Liver (tissue), 9 donors: ENCODE data around the gene GAST. TPM values are rescaled to one million over a fixed set of nuclear protein-coding genes. Genes with fewer than 3 reads are reported as not detected.

ENCODE experiments used
- DNase-seq: peaks from one replicate; pipeline ENCODE4 v3.0.0-alpha.2; 2017; ENCODE audit warnings: low spot score
- H3K27ac ChIP-seq, 2 donors: one replicate each; pipeline ENCODE4 v1.7.0; 2013; ENCODE audit warnings: inconsistent platforms in 2 of 2, low read length in 2 of 2, control low read depth in 1 of 2, low read depth in 1 of 2, mild to moderate bottlenecking in 1 of 2
- H3K27me3 ChIP-seq, 4 donors: one replicate each; pipeline versions ENCODE4 v1.6.1 to v1.7.0; 2013; ENCODE audit warnings: low read length in 3 of 4, inconsistent platforms in 1 of 4, mild to moderate bottlenecking in 1 of 4, moderate library complexity in 1 of 4; ENCODE audit not compliant: control insufficient read depth in 4 of 4, insufficient read depth in 4 of 4
- H3K36me3 ChIP-seq, 4 donors: one replicate each; pipeline versions ENCODE4 v1.6.1 to v1.7.0; 2013; ENCODE audit warnings: low read length in 3 of 4, mild to moderate bottlenecking in 3 of 4, low read depth in 1 of 4, moderate library complexity in 1 of 4; ENCODE audit not compliant: control insufficient read depth in 4 of 4, insufficient read depth in 3 of 4
- H3K4me1 ChIP-seq, 4 donors: one replicate each; pipeline versions ENCODE4 v1.6.1 to v1.7.0; 2013; ENCODE audit warnings: low read length in 3 of 4, mild to moderate bottlenecking in 3 of 4, moderate library complexity in 1 of 4; ENCODE audit not compliant: control insufficient read depth in 4 of 4, insufficient read depth in 4 of 4
- H3K4me3 ChIP-seq, 3 donors: one replicate each; pipeline versions ENCODE4 v1.6.1 to v1.7.0; 2013; ENCODE audit warnings: low read length in 3 of 3, control low read depth in 1 of 3, low read depth in 1 of 3, mild to moderate bottlenecking in 1 of 3
- H3K9ac ChIP-seq, 2 donors: one replicate each; pipeline ENCODE4 v1.7.0; 2013; ENCODE audit warnings: low read length in 2 of 2, mild to moderate bottlenecking in 2 of 2, moderate library complexity in 2 of 2, control low read depth in 1 of 2, low read depth in 1 of 2
- H3K9me3 ChIP-seq, 4 donors: one replicate each; pipeline versions ENCODE4 v1.6.1 to v1.7.0; 2013; ENCODE audit warnings: low read length in 3 of 4; ENCODE audit not compliant: control insufficient read depth in 4 of 4
- EGR1 ChIP-seq, 2 donors: IDR thresholded peaks; 2 replicates each; pipeline ENCODE4 v1.6.1; 2016 to 2018; ENCODE audit warnings: antibody characterized with exemption in 2 of 2, low read depth in 2 of 2
- FOXA1 ChIP-seq: IDR thresholded peaks from 2 replicates; pipeline ENCODE4 v1.6.1; 2016; ENCODE audit warnings: antibody characterized with exemption
- GABPA ChIP-seq, 2 donors: IDR thresholded peaks in 1 of 2; conservative IDR thresholded peaks in 1 of 2; 2 replicates each; pipeline ENCODE4 v1.6.1; 2016; ENCODE audit warnings: antibody characterized with exemption in 2 of 2, mild to moderate bottlenecking in 1 of 2, moderate library complexity in 1 of 2
- HNF4A ChIP-seq, 2 donors: conservative IDR thresholded peaks; 2 replicates each; pipeline ENCODE4 v1.6.1; 2016; ENCODE audit warnings: antibody characterized with exemption in 2 of 2, mild to moderate bottlenecking in 2 of 2
- HNF4G ChIP-seq: IDR thresholded peaks from 2 replicates; pipeline ENCODE4 v1.6.1; 2016; ENCODE audit warnings: antibody characterized with exemption
- JUND ChIP-seq, 2 donors: IDR thresholded peaks; 2 replicates each; pipeline ENCODE4 v1.6.1; 2016; ENCODE audit warnings: antibody characterized with exemption in 2 of 2
- NR2F2 ChIP-seq: IDR thresholded peaks from 2 replicates; pipeline ENCODE4 v1.6.1; 2016; ENCODE audit warnings: antibody characterized with exemption
- RAD21 ChIP-seq, 2 donors: IDR thresholded peaks; 2 replicates each; pipeline ENCODE4 v1.6.1; 2016; ENCODE audit warnings: antibody characterized with exemption in 2 of 2, mild to moderate bottlenecking in 2 of 2
- RXRA ChIP-seq, 2 donors: IDR thresholded peaks; 2 replicates each; pipeline ENCODE4 v1.6.1; 2017 to 2018; ENCODE audit warnings: antibody characterized with exemption in 2 of 2, mild to moderate bottlenecking in 1 of 2
- SP1 ChIP-seq: IDR thresholded peaks from 2 replicates; pipeline ENCODE4 v1.6.1; 2018; ENCODE audit warnings: antibody characterized with exemption, mild to moderate bottlenecking
- TAF1 ChIP-seq: conservative IDR thresholded peaks from 2 replicates; pipeline ENCODE4 v1.6.1; 2016; ENCODE audit warnings: antibody characterized with exemption, mild to moderate bottlenecking
- YY1 ChIP-seq: IDR thresholded peaks from 2 replicates; pipeline ENCODE4 v1.6.1; 2016; ENCODE audit warnings: antibody characterized with exemption, mild to moderate bottlenecking
- WGBS: extraction: QIAGEN DNeasy Blood & Tissue Kit; methylation state at CpG from one replicate; pipeline ENCODE4 v1.1.7; 2013; 5-methylcytosine and 5-hydroxymethylcytosine counted together
- polyA plus RNA-seq, 2 donors: library from polyadenylated mRNA; stranded (reverse) in 1 of 2; unstranded in 1 of 2; fragments of 200-250 nt in 1 of 2; fragments of >200 nt in 1 of 2; fragmentation: Nextera tagmentation in 1 of 2; extraction: Ambion mirVana in 1 of 2; gene quantifications; one replicate each; pipeline versions ENCODE4 v1.2.1 to v1.2.3, GENCODE V29; 2013 to 2015
- total RNA-seq, 2 donors: library from RNA; depleted of rRNA; stranded (reverse); fragments of >200 nt; gene quantifications; one replicate each; pipeline ENCODE4 v1.2.3, GENCODE V29; 2014
- TF ChIP-seq, protein P1 (sequence below): fragments of 150-350 bp; IDR thresholded peaks from 2 replicates; pipeline ENCODE4 v1.5.1; 2017; ENCODE audit warnings: improper control_type of control experiment, low read depth, low read length; ENCODE audit not compliant: missing input control
- TF ChIP-seq, protein P2 (sequence below): IDR thresholded peaks from 2 replicates; pipeline ENCODE4 v1.6.1; 2016; ENCODE audit warnings: antibody characterized with exemption
- TF ChIP-seq, protein P3 (sequence below): IDR thresholded peaks from 2 replicates; pipeline ENCODE4 v1.6.1; 2016; ENCODE audit warnings: antibody characterized with exemption
- TF ChIP-seq, protein P4 (sequence below): IDR thresholded peaks from 2 replicates; pipeline ENCODE4 v1.6.1; 2016; ENCODE audit warnings: antibody characterized with exemption, mild to moderate bottlenecking
- TF ChIP-seq, protein P5 (sequence below): IDR thresholded peaks from 2 replicates; pipeline ENCODE4 v1.6.1; 2016; ENCODE audit warnings: antibody characterized with exemption
- donor health status: healthy.
- donor health status: healthy.
- donor health status: healthy.
- donor health status: healthy.
- donor health status: healthy.

The GAST gene
- total and polyA plus RNA-seq, 4 donors: not detected

DNA sequence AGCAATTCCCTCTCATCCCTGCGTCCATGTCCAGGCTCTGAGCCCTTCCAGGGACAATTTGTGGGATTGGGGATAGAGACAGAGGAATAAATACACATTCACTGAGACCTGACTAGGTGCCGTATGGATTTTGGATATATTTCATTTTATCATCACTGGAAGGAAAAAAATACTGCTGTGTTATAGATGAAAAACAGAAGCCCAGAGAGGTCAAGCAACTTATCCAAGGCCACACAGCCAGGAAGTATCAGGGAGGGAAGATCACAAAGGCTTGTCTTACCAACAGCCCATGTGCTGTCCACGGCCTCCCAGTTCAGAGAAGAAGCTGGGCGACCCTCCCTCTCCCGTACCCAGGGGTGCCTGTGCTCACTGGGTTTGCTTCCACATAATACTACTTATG is 28.4 kb downstream of the GAST start:
- H3K9ac ChIP-seq: no peak overlapping the region
- H3K9me3 ChIP-seq: no peaks in the 10 kb centered on the region
- H3K4me1 ChIP-seq: no peaks in the 10 kb centered on the region
- H3K27me3 ChIP-seq: peaks cover 0 to 5% (median 0%) of the 10 kb centered on the region in 4 donors
- no peak overlapping the region for H3K27ac ChIP-seq
- 87% methylated on average over 5 of the region's 5 CpGs for WGBS
- TF ChIP-seq, protein P1, sequence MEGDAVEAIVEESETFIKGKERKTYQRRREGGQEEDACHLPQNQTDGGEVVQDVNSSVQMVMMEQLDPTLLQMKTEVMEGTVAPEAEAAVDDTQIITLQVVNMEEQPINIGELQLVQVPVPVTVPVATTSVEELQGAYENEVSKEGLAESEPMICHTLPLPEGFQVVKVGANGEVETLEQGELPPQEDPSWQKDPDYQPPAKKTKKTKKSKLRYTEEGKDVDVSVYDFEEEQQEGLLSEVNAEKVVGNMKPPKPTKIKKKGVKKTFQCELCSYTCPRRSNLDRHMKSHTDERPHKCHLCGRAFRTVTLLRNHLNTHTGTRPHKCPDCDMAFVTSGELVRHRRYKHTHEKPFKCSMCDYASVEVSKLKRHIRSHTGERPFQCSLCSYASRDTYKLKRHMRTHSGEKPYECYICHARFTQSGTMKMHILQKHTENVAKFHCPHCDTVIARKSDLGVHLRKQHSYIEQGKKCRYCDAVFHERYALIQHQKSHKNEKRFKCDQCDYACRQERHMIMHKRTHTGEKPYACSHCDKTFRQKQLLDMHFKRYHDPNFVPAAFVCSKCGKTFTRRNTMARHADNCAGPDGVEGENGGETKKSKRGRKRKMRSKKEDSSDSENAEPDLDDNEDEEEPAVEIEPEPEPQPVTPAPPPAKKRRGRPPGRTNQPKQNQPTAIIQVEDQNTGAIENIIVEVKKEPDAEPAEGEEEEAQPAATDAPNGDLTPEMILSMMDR: no peak
- TF ChIP-seq, protein P2, sequence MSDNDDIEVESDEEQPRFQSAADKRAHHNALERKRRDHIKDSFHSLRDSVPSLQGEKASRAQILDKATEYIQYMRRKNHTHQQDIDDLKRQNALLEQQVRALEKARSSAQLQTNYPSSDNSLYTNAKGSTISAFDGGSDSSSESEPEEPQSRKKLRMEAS: no peak
- TF ChIP-seq SP1 (no peak), GABPA (IDR thresholded peaks at IDR 0.05 in 1 of 2, conservative IDR thresholded peaks at IDR 0.05 in 1 of 2) (no peak), TAF1 (no peak), EGR1 (IDR thresholded peaks at IDR 0.05; ENCODE audit: low read depth in 2 of 2) (no peak), HNF4G (no peak)
- no peak for DNase-seq
- H3K4me3 ChIP-seq: no peak overlapping the region
- no peaks in the 10 kb centered on the region for H3K36me3 ChIP-seq

DNA sequence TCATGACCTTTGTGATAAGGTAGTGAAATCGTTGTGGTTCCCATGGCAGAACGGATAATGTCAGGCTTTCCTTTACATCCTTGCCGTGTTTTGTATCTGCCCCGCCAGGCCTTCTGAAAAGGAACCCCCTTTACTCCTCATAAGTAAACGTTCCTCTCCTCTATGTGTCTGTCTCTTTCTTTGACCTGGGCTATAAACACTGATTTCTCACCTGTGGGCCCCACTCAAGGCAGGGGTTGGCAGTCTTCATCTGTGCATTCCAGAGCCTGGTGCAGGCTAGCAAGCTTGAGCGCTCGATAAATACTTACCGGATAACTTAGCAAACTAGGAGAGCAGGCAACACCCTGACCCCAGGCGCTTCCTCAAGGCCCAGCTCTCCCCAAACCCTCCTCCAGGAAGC is 29.6 kb downstream of the GAST start:
- H3K27ac ChIP-seq: no peak overlapping the region
- H3K9ac ChIP-seq: no peak overlapping the region
- H3K4me1 ChIP-seq: no peaks in the 10 kb centered on the region
- TF ChIP-seq, protein P3, sequence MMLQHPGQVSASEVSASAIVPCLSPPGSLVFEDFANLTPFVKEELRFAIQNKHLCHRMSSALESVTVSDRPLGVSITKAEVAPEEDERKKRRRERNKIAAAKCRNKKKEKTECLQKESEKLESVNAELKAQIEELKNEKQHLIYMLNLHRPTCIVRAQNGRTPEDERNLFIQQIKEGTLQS: no peak
- TF ChIP-seq YY1 (no peak), RAD21 (IDR thresholded peaks at IDR 0.05) (no peak), FOXA1 (no peak), EGR1 (IDR thresholded peaks at IDR 0.05; ENCODE audit: low read depth in 2 of 2) (no peak), RXRA (IDR thresholded peaks at IDR 0.05) (no peak), HNF4A (conservative IDR thresholded peaks at IDR 0.05) (no peak), JUND (IDR thresholded peaks at IDR 0.05) (no peak), GABPA (IDR thresholded peaks at IDR 0.05 in 1 of 2, conservative IDR thresholded peaks at IDR 0.05 in 1 of 2) (no peak), SP1 (no peak), HNF4G (no peak), NR2F2 (no peak)
- TF ChIP-seq, protein P4, sequence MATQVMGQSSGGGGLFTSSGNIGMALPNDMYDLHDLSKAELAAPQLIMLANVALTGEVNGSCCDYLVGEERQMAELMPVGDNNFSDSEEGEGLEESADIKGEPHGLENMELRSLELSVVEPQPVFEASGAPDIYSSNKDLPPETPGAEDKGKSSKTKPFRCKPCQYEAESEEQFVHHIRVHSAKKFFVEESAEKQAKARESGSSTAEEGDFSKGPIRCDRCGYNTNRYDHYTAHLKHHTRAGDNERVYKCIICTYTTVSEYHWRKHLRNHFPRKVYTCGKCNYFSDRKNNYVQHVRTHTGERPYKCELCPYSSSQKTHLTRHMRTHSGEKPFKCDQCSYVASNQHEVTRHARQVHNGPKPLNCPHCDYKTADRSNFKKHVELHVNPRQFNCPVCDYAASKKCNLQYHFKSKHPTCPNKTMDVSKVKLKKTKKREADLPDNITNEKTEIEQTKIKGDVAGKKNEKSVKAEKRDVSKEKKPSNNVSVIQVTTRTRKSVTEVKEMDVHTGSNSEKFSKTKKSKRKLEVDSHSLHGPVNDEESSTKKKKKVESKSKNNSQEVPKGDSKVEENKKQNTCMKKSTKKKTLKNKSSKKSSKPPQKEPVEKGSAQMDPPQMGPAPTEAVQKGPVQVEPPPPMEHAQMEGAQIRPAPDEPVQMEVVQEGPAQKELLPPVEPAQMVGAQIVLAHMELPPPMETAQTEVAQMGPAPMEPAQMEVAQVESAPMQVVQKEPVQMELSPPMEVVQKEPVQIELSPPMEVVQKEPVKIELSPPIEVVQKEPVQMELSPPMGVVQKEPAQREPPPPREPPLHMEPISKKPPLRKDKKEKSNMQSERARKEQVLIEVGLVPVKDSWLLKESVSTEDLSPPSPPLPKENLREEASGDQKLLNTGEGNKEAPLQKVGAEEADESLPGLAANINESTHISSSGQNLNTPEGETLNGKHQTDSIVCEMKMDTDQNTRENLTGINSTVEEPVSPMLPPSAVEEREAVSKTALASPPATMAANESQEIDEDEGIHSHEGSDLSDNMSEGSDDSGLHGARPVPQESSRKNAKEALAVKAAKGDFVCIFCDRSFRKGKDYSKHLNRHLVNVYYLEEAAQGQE: no peak
- TF ChIP-seq, protein P5, sequence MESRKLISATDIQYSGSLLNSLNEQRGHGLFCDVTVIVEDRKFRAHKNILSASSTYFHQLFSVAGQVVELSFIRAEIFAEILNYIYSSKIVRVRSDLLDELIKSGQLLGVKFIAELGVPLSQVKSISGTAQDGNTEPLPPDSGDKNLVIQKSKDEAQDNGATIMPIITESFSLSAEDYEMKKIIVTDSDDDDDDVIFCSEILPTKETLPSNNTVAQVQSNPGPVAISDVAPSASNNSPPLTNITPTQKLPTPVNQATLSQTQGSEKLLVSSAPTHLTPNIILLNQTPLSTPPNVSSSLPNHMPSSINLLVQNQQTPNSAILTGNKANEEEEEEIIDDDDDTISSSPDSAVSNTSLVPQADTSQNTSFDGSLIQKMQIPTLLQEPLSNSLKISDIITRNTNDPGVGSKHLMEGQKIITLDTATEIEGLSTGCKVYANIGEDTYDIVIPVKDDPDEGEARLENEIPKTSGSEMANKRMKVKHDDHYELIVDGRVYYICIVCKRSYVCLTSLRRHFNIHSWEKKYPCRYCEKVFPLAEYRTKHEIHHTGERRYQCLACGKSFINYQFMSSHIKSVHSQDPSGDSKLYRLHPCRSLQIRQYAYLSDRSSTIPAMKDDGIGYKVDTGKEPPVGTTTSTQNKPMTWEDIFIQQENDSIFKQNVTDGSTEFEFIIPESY: no peak
- H3K27me3 ChIP-seq: no peaks in the 10 kb centered on the region
- WGBS: 85% methylated on average over 9 of the region's 9 CpGs
- no peaks in the 10 kb centered on the region for H3K9me3 ChIP-seq
- no peak overlapping the region for H3K4me3 ChIP-seq
- DNase-seq: no peak
- H3K36me3 ChIP-seq: no peaks in the 10 kb centered on the region
